Glutamatergic neuron (in vitro differentiated cells): Measurements from ENCODE around the gene FLNA. TPM values are rescaled to one million over a fixed set of nuclear protein-coding genes. Genes with fewer than 3 reads are reported as not detected.

Experiments
- DNase-seq: peaks from one replicate; pipeline ENCODE4 v3.0.0; 2022
- H3K27ac Mint-ChIP-seq: one replicate; pipeline ENCODE4 v1.8.0; 2020; ENCODE audit warnings: mild to moderate bottlenecking, mixed read lengths, inconsistent platforms; ENCODE audit not compliant: unreplicated experiment
- H3K27me3 Mint-ChIP-seq: one replicate; pipeline ENCODE4 v1.8.0; 2020; ENCODE audit warnings: mild to moderate bottlenecking, moderate library complexity, mixed read lengths, inconsistent platforms; ENCODE audit not compliant: unreplicated experiment
- H3K36me3 Mint-ChIP-seq: one replicate; pipeline ENCODE4 v1.8.0; 2020; ENCODE audit warnings: mild to moderate bottlenecking, mixed read lengths, inconsistent platforms; ENCODE audit not compliant: unreplicated experiment
- H3K4me1 Mint-ChIP-seq: one replicate; pipeline ENCODE4 v1.8.0; 2020; ENCODE audit warnings: mild to moderate bottlenecking, low read depth, mixed read lengths, inconsistent platforms; ENCODE audit not compliant: unreplicated experiment
- H3K4me3 Mint-ChIP-seq: one replicate; pipeline ENCODE4 v1.8.0; 2020; ENCODE audit warnings: mild to moderate bottlenecking, mixed read lengths, inconsistent platforms; ENCODE audit not compliant: unreplicated experiment
- H3K9me3 Mint-ChIP-seq: one replicate; pipeline ENCODE4 v1.8.0; 2020; ENCODE audit warnings: mild to moderate bottlenecking, moderate library complexity, mixed read lengths, inconsistent platforms; ENCODE audit not compliant: unreplicated experiment
- CTCF ChIP-seq: fragments of 200-600 bp; sonication (generic); IDR thresholded peaks from one replicate; pipeline ENCODE4 v1.5.0; 2021; ENCODE audit not compliant: partially characterized antibody, unreplicated experiment
- total RNA-seq: library from RNA; stranded (reverse); fragmentation: NEBNext Ultra II Directional; extraction: Animal tissue kit (Norgen Biotek cat#: 25700); gene quantifications from one replicate; pipeline ENCODE4 v1.2.1, GENCODE V29; 2021; ENCODE audit not compliant: unreplicated experiment

Gene FLNA
- total RNA-seq, 1 donor from 2014 or later, result 499 TPM

- DNase-seq, result no peak
- no peak overlapping the region for H3K4me3 Mint-ChIP-seq
- peaks cover 5% of the 10 kb centered on the region for H3K9me3 Mint-ChIP-seq
- H3K4me1 Mint-ChIP-seq, result no peaks in the 10 kb centered on the region
- H3K27me3 Mint-ChIP-seq, result peaks cover 3% of the 10 kb centered on the region
- H3K36me3 Mint-ChIP-seq, result no peaks in the 10 kb centered on the region
- H3K27ac Mint-ChIP-seq, result no peak overlapping the region
- no peak for TF ChIP-seq CTCF
Measured at GRCh38 chrX:154355094-154355775, 19.2 kb downstream of the FLNA start.

- H3K9me3 Mint-ChIP-seq, result peaks cover 5% of the 10 kb centered on the region
- TF ChIP-seq CTCF, result no peak
- no peak overlapping the region for H3K27ac Mint-ChIP-seq
- DNase-seq, result no peak
- no peak overlapping the region for H3K4me3 Mint-ChIP-seq
- H3K36me3 Mint-ChIP-seq, result no peaks in the 10 kb centered on the region
- no peaks in the 10 kb centered on the region for H3K4me1 Mint-ChIP-seq
- H3K27me3 Mint-ChIP-seq, result peaks cover 3% of the 10 kb centered on the region
Measured at GRCh38 chrX:154354516-154354915, 19.9 kb downstream of the FLNA start.

- no peaks in the 10 kb centered on the region for H3K4me1 Mint-ChIP-seq
- TF ChIP-seq CTCF, result no peak
- no peak overlapping the region for H3K4me3 Mint-ChIP-seq
- peaks cover 5% of the 10 kb centered on the region for H3K9me3 Mint-ChIP-seq
- DNase-seq, result no peak
- H3K27ac Mint-ChIP-seq, result no peak overlapping the region
- H3K36me3 Mint-ChIP-seq, result no peaks in the 10 kb centered on the region
- peaks cover 3% of the 10 kb centered on the region for H3K27me3 Mint-ChIP-seq
Measured at GRCh38 chrX:154354013-154354412, 20.4 kb downstream of the FLNA start.

- no peak for TF ChIP-seq CTCF
- peaks cover 3% of the 10 kb centered on the region for H3K9me3 Mint-ChIP-seq
- no peak for DNase-seq
- no peak overlapping the region for H3K4me3 Mint-ChIP-seq
- no peak overlapping the region for H3K27ac Mint-ChIP-seq
- H3K4me1 Mint-ChIP-seq, result no peaks in the 10 kb centered on the region
- no peaks in the 10 kb centered on the region for H3K27me3 Mint-ChIP-seq
- no peaks in the 10 kb centered on the region for H3K36me3 Mint-ChIP-seq
Measured at GRCh38 chrX:154353172-154353843, 21.1 kb downstream of the FLNA start.

- no peaks in the 10 kb centered on the region for H3K27me3 Mint-ChIP-seq
- H3K9me3 Mint-ChIP-seq, result peaks cover 4% of the 10 kb centered on the region
- no peaks in the 10 kb centered on the region for H3K36me3 Mint-ChIP-seq
- no peak for TF ChIP-seq CTCF
- no peak for DNase-seq
- H3K27ac Mint-ChIP-seq, result no peak overlapping the region
- no peaks in the 10 kb centered on the region for H3K4me1 Mint-ChIP-seq
- H3K4me3 Mint-ChIP-seq, result no peak overlapping the region
Measured at GRCh38 chrX:154352466-154352865, 22.0 kb downstream of the FLNA start.
